K562 (cell line): Measurements from ENCODE around the gene TMEM53. TPM values are rescaled to one million over a fixed set of nuclear protein-coding genes. Genes with fewer than 3 reads are reported as not detected.

Experiments used
- ATAC-seq: fragments of 200-7000 bp; cut with Tn5 transposase; 3 replicates; pipeline ENCODE4 v1.9.1; 2020; ENCODE audit warnings: moderate library complexity
- BruUV-seq: library from RNA; stranded (reverse); fragments of 400-500 nt; replicated peaks from 2 replicates; lab custom pipeline; 2021; lab: Mats Ljungman, UMichigan
- CTCF ChIA-PET: fragments of 300-600 bp; formaldehyde crosslinking; extraction: SDS; loops from one replicate; lab custom pipeline; 2021; ENCODE audit warnings: low intra/inter-chr PET ratio; lab: Yijun Ruan, JAX
- POLR2A ChIA-PET: fragments of 300-600, 350-650 bp; sonication (Branson Sonifier 250); formaldehyde crosslinking; extraction: SDS; loops from one replicate; lab custom pipeline; 2021; ENCODE audit warnings: antibody characterized with exemption, inconsistent platforms; lab: Yijun Ruan, JAX
- DNase-seq, 4 experiments: peaks; one replicate each; pipeline versions ENCODE4 v3.0.0 to v3.0.0-alpha.2; 2011 to 2018; ENCODE audit warnings: low spot score in 3 of 4, mixed read lengths in 3 of 4; ENCODE audit errors: extremely low read depth in 1 of 4
- FAIRE-seq: peaks from 2 replicates; lab custom pipeline; 2011; peaks lifted over from hg19 to GRCh38; lab: Jason Lieb, UNC
- H2AFZ ChIP-seq: 2 replicates; pipeline ENCODE4 v1.6.0; 2011; ENCODE audit warnings: low read depth, low read length, control low read depth, inconsistent platforms
- H3K27ac ChIP-seq: fragments of 200-600 bp; 3 replicates; pipeline ENCODE4 v1.8.0; 2011; ENCODE audit warnings: low read depth, mild to moderate bottlenecking, control low read depth, inconsistent platforms, low read length, moderate library complexity, mixed read lengths; ENCODE audit errors: extremely low read depth
- H3K27me3 ChIP-seq, 2 experiments: fragments of 300-600 bp in 1 of 2; 2 replicates in 1 of 2; 3 replicates in 1 of 2; pipeline versions ENCODE4 v1.6.0 to v1.8.0; 2011; ENCODE audit warnings: inconsistent platforms in 2 of 2, low read length in 2 of 2, mild to moderate bottlenecking in 1 of 2, mixed read lengths in 1 of 2, moderate library complexity in 1 of 2; ENCODE audit not compliant: control insufficient read depth in 2 of 2, insufficient read depth in 2 of 2
- H3K36me3 ChIP-seq: fragments of 300-600 bp; 3 replicates; pipeline ENCODE4 v1.8.0; 2011; ENCODE audit warnings: mild to moderate bottlenecking, low read length, inconsistent platforms; ENCODE audit not compliant: control insufficient read depth, insufficient read depth
- H3K4me1 ChIP-seq, 2 experiments: fragments of 200-600 bp in 1 of 2; replicated peaks in 1 of 2; 2 replicates in 1 of 2; 3 replicates in 1 of 2; pipeline versions ENCODE4 v1.5.1 to v1.8.0; 2011; ENCODE audit warnings: inconsistent platforms in 2 of 2, low read length in 2 of 2, mild to moderate bottlenecking in 1 of 2, mixed read lengths in 1 of 2, moderate library complexity in 1 of 2; ENCODE audit not compliant: control insufficient read depth in 2 of 2, insufficient read depth in 2 of 2
- H3K4me2 ChIP-seq: 2 replicates; pipeline ENCODE4 v1.6.1; 2011; ENCODE audit warnings: low read length, control low read depth, inconsistent platforms, mixed read lengths; ENCODE audit not compliant: insufficient read depth
- H3K4me3 ChIP-seq: fragments of 200-600 bp; sonication (generic), shearing (Covaris generic); 2 replicates; pipeline ENCODE4 v1.5.1; 2016; ENCODE audit warnings: control low read depth, inconsistent platforms
- H3K79me2 ChIP-seq: fragments of 200-600 bp; 3 replicates; pipeline ENCODE4 v1.8.0; 2011; ENCODE audit warnings: low read length, inconsistent platforms; ENCODE audit not compliant: control insufficient read depth, insufficient read depth
- H3K9ac ChIP-seq, 2 experiments: 2 replicates each; pipeline versions ENCODE4 v1.6.0 to v1.6.1; 2011; ENCODE audit warnings: low read depth in 2 of 2, low read length in 2 of 2, control low read depth in 1 of 2, inconsistent platforms in 1 of 2, mild to moderate bottlenecking in 1 of 2, mixed read lengths in 1 of 2; ENCODE audit not compliant: insufficient read depth in 1 of 2
- H3K9me1 ChIP-seq: one replicate; pipeline ENCODE4 v1.6.0; 2011; ENCODE audit warnings: inconsistent platforms, mild to moderate bottlenecking, low read length, moderate library complexity; ENCODE audit not compliant: control insufficient read depth, insufficient read depth
- H3K9me3 ChIP-seq: replicated peaks from 2 replicates; pipeline ENCODE4 v1.5.1; 2011; ENCODE audit warnings: low read depth, low read length, inconsistent platforms; ENCODE audit not compliant: control insufficient read depth, insufficient read depth
- H4K20me1 ChIP-seq: replicated peaks from 2 replicates; pipeline ENCODE4 v1.6.1; 2011; ENCODE audit warnings: low read length, inconsistent platforms, mixed read lengths; ENCODE audit not compliant: control insufficient read depth, insufficient read depth
- ATF4 ChIP-seq: fragments of 450-650 bp; formaldehyde crosslinking; IDR thresholded peaks from 2 replicates; pipeline ENCODE4 v1.4.0; 2022; ENCODE audit warnings: mild to moderate bottlenecking, moderate library complexity
- RBFOX2 ChIP-seq: fragments of 200-400 bp; formaldehyde crosslinking; IDR thresholded peaks from 2 replicates; pipeline ENCODE4 v1.6.1; 2017; ENCODE audit warnings: low read depth, mild to moderate bottlenecking, low read length, moderate library complexity
- WGBS: fragments of 100-300 bp; shearing (Covaris generic); methylation state at CpG from one replicate; pipeline ENCODE4 v1.1.6; 2016; ENCODE audit warnings: low coverage, mixed read lengths; ENCODE audit not compliant: insufficient coverage; ENCODE audit errors: missing lambda C conversion rate; 5-methylcytosine and 5-hydroxymethylcytosine counted together
- in situ Hi-C: fragments of 300-500 bp; cut with MboI; formaldehyde crosslinking; loops from 4 replicates; pipeline ENCODE4 v1.15.0; 2018; ENCODE audit warnings: inconsistent platforms, mixed read lengths
- intact Hi-C: fragments of 100-400 bp; cut with micrococcal nuclease; formaldehyde crosslinking; loops from 2 replicates; pipeline ENCODE4 v1.14.2; 2022
- polyA plus RNA-seq, 8 experiments: library from polyadenylated mRNA; depleted of rRNA in 4 of 8; stranded (reverse) in 5 of 8; unstranded in 3 of 8; fragments of >200 nt; fragmentation: Nextera tagmentation in 2 of 8; fragmentation: Illumina TruSeq in 1 of 8; extraction: Ambion mirVana in 2 of 8; extraction: Trizol in 1 of 8; gene quantifications; 2 replicates each; pipeline versions ENCODE4 v1.2.1 to v1.2.3, GENCODE V29; 2011 to 2014; ENCODE audit warnings: inconsistent platforms in 1 of 8, missing spikeins in 1 of 8
- total RNA-seq, 7 experiments: library from RNA; depleted of rRNA in 6 of 7; stranded (reverse); fragments of >200 nt in 6 of 7; fragmentation: Illumina TruSeq in 2 of 7; extraction: Trizol in 2 of 7; gene quantifications; 2 replicates each; pipeline versions ENCODE4 v1.2.1 to v1.2.3, GENCODE V29; 2011 to 2021; ENCODE audit warnings: low replicate concordance in 1 of 7

Gene TMEM53
- total and polyA plus RNA-seq, 9 of the 15 experiments (the other 6 are each of a cell fraction or from before 2014, with no cell fraction given): 0.23 to 3.7 (median 2.0) TPM

GRCh38 chr1:44645476-44646244 is 28.6 kb downstream of the TMEM53 start:
- Histone ChIP-seq H3K4me3 (no peak overlapping the region), H3K4me2 (no peak overlapping the region), H2AFZ (no peak overlapping the region), H3K36me3 (peaks cover 99% of the 10 kb centered on the region; the same call in 2 of the 3 replicates), H3K4me1 (peaks cover 0 to 19% of the 10 kb centered on the region in 2 experiments; a peak in 2 of 5 replicates), H3K9me1 (peaks cover under 1% of the 10 kb centered on the region), H3K9me3 (no peaks in the 10 kb centered on the region), H3K79me2 (no peaks in the 10 kb centered on the region), H3K27me3 (no peaks in the 10 kb centered on the region), H3K9ac (0 out of 4 replicates have a peak overlapping the region, but pooled peaks of 1 of the 2 experiments have one; percentile 23), H3K27ac (no peak overlapping the region), H4K20me1 (peaks cover 5% of the 10 kb centered on the region; the same call in 1 of the 2 replicates)
- POLR2A ChIA-PET: interaction anchor here (0.5 to 17.6 kb wide), 3 partner anchors 12 to 323 kb away, joined by 3 to 328 read pairs (median 5); no protein-coding TSS in a partner anchor
- CTCF ChIA-PET: no interaction called here
- no peak for FAIRE-seq
- in situ Hi-C loops: no loop called here
- DNase-seq: no peak
- no TSS peak for BruUV-seq
- no peak for ATAC-seq
- WGBS: 96% methylated on average over 18 of the region's 18 CpGs
- no peak for TF ChIP-seq ATF4 (CRISPR knock-in tag)
- peak; percentile 31; the same call in 1 of the 2 replicates for TF ChIP-seq RBFOX2
- intact Hi-C loops: no loop called here
